A549 (cell line): ENCODE results near the gene HSPA4. TPM values are rescaled to one million over a fixed set of nuclear protein-coding genes. Genes with fewer than 3 reads are reported as not detected.

Experiments used
- ATAC-seq, 2 experiments: fragments of 200-7000 bp in 1 of 2; fragments of >200 bp in 1 of 2; cut with Nextera tagmentation in 1 of 2; cut with Tn5 transposase in 1 of 2; 3 replicates each; pipeline versions ENCODE4 v1.8.0 to v1.9.1; 2018 to 2020; ENCODE audit warnings: mild to moderate bottlenecking in 1 of 2, moderate library complexity in 1 of 2
- CTCF ChIA-PET: fragments of 300-600 bp; sonication (Branson Sonifier 250); formaldehyde crosslinking; extraction: SDS; loops from one replicate; lab custom pipeline; 2021; ENCODE audit warnings: antibody characterized with exemption, inconsistent platforms; lab: Yijun Ruan, JAX
- POLR2A ChIA-PET: fragments of 350-600 bp; formaldehyde crosslinking; extraction: SDS; loops from one replicate; lab custom pipeline; 2021; ENCODE audit warnings: antibody characterized with exemption, inconsistent platforms; lab: Yijun Ruan, JAX
- DNase-seq, 2 experiments: peaks; one replicate each; pipeline versions ENCODE4 v3.0.0 to v3.0.0-alpha.2; 2011 to 2016; ENCODE audit warnings: low read depth in 1 of 2, low spot score in 1 of 2
- FAIRE-seq: peaks from 2 replicates; lab custom pipeline; 2011; peaks lifted over from hg19 to GRCh38; lab: Jason Lieb, UNC
- H3K27ac ChIP-seq, 2 experiments: fragments of >200 bp; sonication (Bioruptor Twin); formaldehyde crosslinking; 3 replicates each; pipeline ENCODE4 v1.5.1; 2016 to 2017
- H3K4me1 ChIP-seq: fragments of >200 bp; sonication (Bioruptor Twin); formaldehyde crosslinking; 3 replicates; pipeline ENCODE4 v1.6.1; 2016
- H3K4me2 ChIP-seq: fragments of >200 bp; sonication (Bioruptor Twin); formaldehyde crosslinking; 3 replicates; pipeline ENCODE4 v1.6.1; 2016
- H3K4me3 ChIP-seq: fragments of >200 bp; sonication (Bioruptor Twin); formaldehyde crosslinking; 3 replicates; pipeline ENCODE4 v1.5.1; 2016
- H3K9me3 ChIP-seq: fragments of >200 bp; sonication (Bioruptor Twin); formaldehyde crosslinking; 3 replicates; pipeline ENCODE4 v1.6.1; 2016
- ATOH8 ChIP-seq: fragments of 250-450 bp; sonication (Bioruptor Pico); IDR thresholded peaks from 2 replicates; pipeline ENCODE4 v1.5.0; 2020; ENCODE audit warnings: low read depth, mild to moderate bottlenecking, moderate library complexity
- BCL3 ChIP-seq: fragments of >200 bp; sonication (Bioruptor Twin); formaldehyde crosslinking; IDR thresholded peaks from 3 replicates; pipeline ENCODE4 v1.6.1; 2016
- BHLHE40 ChIP-seq: IDR thresholded peaks from 2 replicates; pipeline ENCODE4 v1.6.1; 2012; ENCODE audit warnings: low read depth, low read length, inconsistent platforms
- CBX2 ChIP-seq: fragments of 200-600 bp; sonication (generic); IDR thresholded peaks from 2 replicates; pipeline ENCODE4 v1.6.1; 2016; ENCODE audit warnings: low read depth, mild to moderate bottlenecking, borderline replicate concordance
- CBX8 ChIP-seq: fragments of 200-600 bp; sonication (generic); IDR thresholded peaks from 2 replicates; pipeline ENCODE4 v1.6.1; 2016
- CHD2 ChIP-seq: fragments of 150-350 bp; IDR thresholded peaks from 2 replicates; pipeline ENCODE4 v1.6.1; 2014; ENCODE audit warnings: low read length; ENCODE audit not compliant: partially characterized antibody
- GATA3 ChIP-seq: IDR thresholded peaks from 2 replicates; pipeline ENCODE4 v1.6.1; 2012; ENCODE audit warnings: borderline replicate concordance
- HOXB5 ChIP-seq: fragments of 250-450 bp; sonication (Bioruptor Pico); IDR thresholded peaks from 2 replicates; pipeline ENCODE4 v1.5.0; 2020; ENCODE audit warnings: mild to moderate bottlenecking, moderate library complexity
- KDM5A ChIP-seq: fragments of 200-600 bp; sonication (generic); IDR thresholded peaks from 2 replicates; pipeline ENCODE4 v1.6.1; 2016; ENCODE audit warnings: antibody characterized with exemption, mild to moderate bottlenecking
- MAX ChIP-seq: IDR thresholded peaks from 2 replicates; pipeline ENCODE4 v1.6.1; 2012
- MYC ChIP-seq: IDR thresholded peaks from 2 replicates; pipeline ENCODE4 v1.6.1; 2012; ENCODE audit warnings: mild to moderate bottlenecking, inconsistent platforms, low read length, improper control_type of control experiment, borderline replicate concordance
- NPAS2 ChIP-seq: fragments of 250-450 bp; sonication (Bioruptor Pico); IDR thresholded peaks from 2 replicates; pipeline ENCODE4 v1.8.0; 2022; ENCODE audit warnings: mild to moderate bottlenecking, moderate library complexity, borderline replicate concordance
- PHF8 ChIP-seq: fragments of 200-600 bp; sonication (generic); IDR thresholded peaks from 2 replicates; pipeline ENCODE4 v1.6.1; 2016; ENCODE audit warnings: low read depth, mild to moderate bottlenecking, antibody characterized with exemption, moderate library complexity, borderline replicate concordance
- POLR2AphosphoS2 ChIP-seq: conservative IDR thresholded peaks from 2 replicates; pipeline ENCODE4 v1.6.1; 2012; ENCODE audit warnings: low read length, improper control_type of control experiment, inconsistent platforms
- RAD21 ChIP-seq, 2 experiments: fragments of >200 bp in 1 of 2; sonication (Bioruptor Twin) in 1 of 2; formaldehyde crosslinking in 1 of 2; IDR thresholded peaks in 1 of 2; conservative IDR thresholded peaks in 1 of 2; 2 replicates in 1 of 2; 3 replicates in 1 of 2; pipeline ENCODE4 v1.6.1; 2012 to 2018; ENCODE audit warnings: inconsistent platforms in 1 of 2
- REST ChIP-seq: fragments of 200-600 bp; sonication (generic); IDR thresholded peaks from 2 replicates; pipeline ENCODE4 v1.6.1; 2016; ENCODE audit warnings: antibody characterized with exemption, mild to moderate bottlenecking, moderate library complexity
- TP53 ChIP-seq: fragments of 250-450 bp; sonication (Bioruptor Pico); IDR thresholded peaks from 2 replicates; pipeline ENCODE4 v1.5.0; 2021; ENCODE audit warnings: mild to moderate bottlenecking, moderate library complexity
- USF2 ChIP-seq: fragments of 450-650 bp; IDR thresholded peaks from 2 replicates; pipeline ENCODE4 v1.6.1; 2014; ENCODE audit warnings: antibody characterized with exemption
- WGBS: methylation state at CpG from one replicate; pipeline ENCODE4 v1.1.6; 2017; ENCODE audit errors: missing lambda C conversion rate; 5-methylcytosine and 5-hydroxymethylcytosine counted together
- polyA plus RNA-seq, 4 experiments: library from polyadenylated mRNA; depleted of rRNA in 3 of 4; stranded (reverse); fragments of >200 nt; fragmentation: RNase III in 1 of 4; extraction: RNeasy Plus Mini Kit Qiagen cat#74134 plus additional on column Dnase treatment in 1 of 4; gene quantifications; 2 replicates in 3 of 4; 3 replicates in 1 of 4; pipeline ENCODE4 v1.2.3, GENCODE V29; 2011 to 2017

Gene HSPA4
- polyA plus RNA-seq, 2 of the 4 experiments (the other 2 are of a cell fraction) = 160 to 166 TPM

- no peak for TF ChIP-seq CBX8
- TF ChIP-seq RAD21 (conservative IDR thresholded peaks at IDR 0.05 in 1 of 2, IDR thresholded peaks at IDR 0.05 in 1 of 2) = no peak
These were observed 712 bp upstream of the HSPA4 start (continued) for GRCh38 chr5:133051061-133051541.

- FAIRE-seq = no peak
- peak overlapping the region; percentile 88 for H3K4me2 ChIP-seq
- peak; percentile 71 to 78 for ATAC-seq
These were observed 733 bp downstream of the HSPA4 start for GRCh38 chr5:133052317-133053175.

More at GRCh38 chr5:133052317-133053175, 733 bp downstream of the HSPA4 start:
- Histone ChIP-seq H3K4me3 (peak overlapping the region; percentile 95), H3K27ac (peak overlapping the region; percentile 95), H3K4me1 (peaks cover 61% of the 10 kb centered on the region), H3K9me3 (no peaks in the 10 kb centered on the region)
- WGBS = under 1% methylated on average over 45 of the region's 59 CpGs
- ChIA-PET POLR2A (interaction anchor here (0.6 to 3.1 kb wide), 17 partner anchors 9 to 186 kb away, joined by 3 to 39 read pairs (median 4); partner anchors contain the start of genes AFF4, GDF9 and UQCRQ), CTCF (interaction anchor here (1.0 to 1.7 kb wide), 4 partner anchors 15 to 90 kb away, joined by 3 to 5 read pairs (median 4); no protein-coding TSS in a partner anchor)
- peak; percentile 52 to 65 for DNase-seq
- TF ChIP-seq MYC = peak; percentile 70
- 0 out of 3 replicates have a peak, but pooled peaks have one; percentile 17 for TF ChIP-seq BCL3
- TF ChIP-seq PHF8 = peak; percentile 44; the same call in 1 of the 2 replicates
- TF ChIP-seq BHLHE40 = peak; percentile 65
- TF ChIP-seq MAX = peak; percentile 88
- TF ChIP-seq ATOH8 (CRISPR knock-in tag) = no peak
- peak; percentile 70; the same call in 1 of the 2 replicates for TF ChIP-seq NPAS2 (CRISPR knock-in tag)
- no peak for TF ChIP-seq USF2
- 0 out of 2 replicates have a peak, but pooled peaks have one; percentile 28 for TF ChIP-seq KDM5A
- TF ChIP-seq GATA3 = peak; percentile 14; the same call in 1 of the 2 replicates
- no peak for TF ChIP-seq POLR2AphosphoS2
- no peak for TF ChIP-seq CBX2
- peak; percentile 60 for TF ChIP-seq REST
- peak; percentile 10 for TF ChIP-seq CHD2
- 0 out of 2 replicates have a peak, but pooled peaks have one; percentile 59 for TF ChIP-seq TP53 (CRISPR knock-in tag)
- TF ChIP-seq HOXB5 (CRISPR knock-in tag) = peak; percentile 26; the same call in 1 of the 2 replicates
